A375 (cell line): ENCODE results near the gene FAM114A2. TPM values are rescaled to one million over a fixed set of nuclear protein-coding genes. Genes with fewer than 3 reads are reported as not detected.

ENCODE experiments used
- total RNA-seq: library from RNA; depleted of rRNA; stranded (reverse); fragments of >200 nt; shearing (Covaris generic); gene quantifications from 2 replicates; pipeline ENCODE4 v1.2.3, GENCODE V29; 2014; rRNA removed

The FAM114A2 gene
- total RNA-seq: 22.6 and 23.7 TPM in 2 replicates

DNA sequence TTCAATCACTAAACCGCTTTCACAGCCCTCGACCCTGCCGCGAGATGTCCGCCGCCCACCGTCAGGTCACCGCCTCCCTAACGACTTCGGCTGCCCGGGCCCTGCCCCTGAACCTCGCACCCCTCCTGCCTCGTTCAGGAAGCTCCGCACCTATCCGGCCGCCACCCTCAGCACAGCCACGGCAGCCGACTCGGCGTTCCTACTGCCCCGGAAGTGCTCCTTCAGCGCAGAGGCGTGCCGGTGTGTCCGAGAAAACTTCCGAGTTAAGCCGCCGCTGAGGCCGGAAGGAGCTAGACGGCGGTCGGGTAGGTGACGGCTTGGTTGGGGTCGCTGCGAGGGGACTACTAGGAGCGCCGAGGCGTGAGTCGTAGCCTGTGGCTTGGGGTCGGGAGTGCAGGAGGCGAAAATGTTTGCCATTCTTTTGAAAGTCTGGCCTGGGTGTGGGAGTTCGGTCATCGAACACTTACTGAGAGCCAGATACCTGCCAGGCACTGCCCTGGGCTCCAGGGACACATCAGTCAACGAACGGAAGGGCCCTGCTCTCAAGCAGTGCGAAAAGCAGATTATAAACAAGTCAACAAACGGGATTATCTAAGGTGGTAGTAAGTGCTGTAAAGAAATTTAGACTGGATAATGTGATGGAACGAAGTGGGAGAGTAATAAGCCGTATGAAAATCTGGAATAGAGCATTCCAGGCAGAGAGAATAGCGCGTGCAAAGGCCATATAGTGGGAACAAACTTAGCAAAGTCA, at the start of gene FAM114A2, which contains the start of gene MFAP3:
Gene FAM114A2, minus strand, starts transcription at position 204 of the 751 bp plus-strand sequence. CDS start 3,957 bp downstream, outside the sequence.
Gene MFAP3, plus strand, starts transcription at position 261 of the 751 bp plus-strand sequence. CDS start 10,756 bp downstream, outside the sequence.

Other genes starting within 250 kb of the FAM114A2 start
- gene MFAP3, start 57 bp upstream of the FAM114A2 start, total RNA-seq: 27.3 and 28.8 TPM in 2 replicates
- gene GALNT10, start 151.8 kb upstream of the FAM114A2 start, total RNA-seq: 9.1 and 12.7 TPM in 2 replicates